Loucy (cell line): ENCODE measurements around the gene XIST.
"Not testable (repeated sequence)": the region's sequence is repeated elsewhere in the genome, so short reads cannot be mapped to it uniquely, and the experiment has no call there.

Source experiments
- H2AFZ ChIP-seq: fragments of 200-600 bp; sonication (generic); 2 replicates; pipeline ENCODE4 v1.6.0; 2016; ENCODE audit warnings: antibody characterized with exemption, mild to moderate bottlenecking, low read length, moderate library complexity
- H3F3A ChIP-seq: fragments of 200-600 bp; 2 replicates; pipeline ENCODE4 v1.6.0; 2016; ENCODE audit warnings: antibody characterized with exemption, low read depth, mild to moderate bottlenecking
- H3K27me3 ChIP-seq: fragments of 200-600 bp; sonication (generic); 2 replicates; pipeline ENCODE4 v1.6.1; 2014; ENCODE audit warnings: low read length, mild to moderate bottlenecking; ENCODE audit not compliant: insufficient read depth, poor library complexity, severe bottlenecking
- H3K36me3 ChIP-seq: fragments of 200-600 bp; sonication (generic); 2 replicates; pipeline ENCODE4 v1.6.1; 2016; ENCODE audit warnings: low read length; ENCODE audit not compliant: insufficient read depth
- H3K4me1 ChIP-seq: fragments of 200-600 bp; sonication (generic); 2 replicates; pipeline ENCODE4 v1.5.1; 2014; ENCODE audit warnings: low read length, mild to moderate bottlenecking; ENCODE audit not compliant: insufficient read depth, poor library complexity, severe bottlenecking
- H3K4me2 ChIP-seq: fragments of 200-600 bp; sonication (generic); 2 replicates; pipeline ENCODE4 v1.6.0; 2014; ENCODE audit warnings: antibody characterized with exemption, low read length, low read depth, mild to moderate bottlenecking; ENCODE audit not compliant: poor library complexity, severe bottlenecking
- H3K4me3 ChIP-seq: fragments of 200-600 bp; sonication (generic); 2 replicates; pipeline ENCODE4 v1.5.1; 2014; ENCODE audit warnings: low read length, mild to moderate bottlenecking, mixed read lengths; ENCODE audit not compliant: poor library complexity, severe bottlenecking
- H3K79me2 ChIP-seq: fragments of 200-600 bp; sonication (generic); 2 replicates; pipeline ENCODE4 v1.6.1; 2014; ENCODE audit warnings: low read length; ENCODE audit not compliant: insufficient read depth
- H3K9ac ChIP-seq: fragments of 200-600 bp; sonication (generic); 2 replicates; pipeline ENCODE4 v1.6.0; 2014; ENCODE audit warnings: mild to moderate bottlenecking, low read depth, low read length, moderate library complexity; ENCODE audit not compliant: poor library complexity, severe bottlenecking
- H3K9me2 ChIP-seq: fragments of 200-600 bp; sonication (generic); replicated peaks from 2 replicates; pipeline ENCODE4 v1.6.1; 2016; ENCODE audit warnings: low read depth, low read length, mixed read lengths
- H3K9me3 ChIP-seq: fragments of 200-600 bp; sonication (generic); 2 replicates; pipeline ENCODE4 v1.6.1; 2014; ENCODE audit warnings: mild to moderate bottlenecking, antibody characterized with exemption, low read length, low read depth; ENCODE audit not compliant: insufficient read depth
- H4K20me1 ChIP-seq: fragments of 200-600 bp; sonication (generic); 2 replicates; pipeline ENCODE4 v1.6.0; 2014; ENCODE audit warnings: antibody characterized with exemption, low read length, mild to moderate bottlenecking; ENCODE audit not compliant: insufficient read depth, poor library complexity, severe bottlenecking
- CTCF ChIP-seq: fragments of 200-600 bp; sonication (generic); conservative IDR thresholded peaks from 2 replicates; pipeline ENCODE4 v1.5.1; 2014; ENCODE audit warnings: mild to moderate bottlenecking, antibody characterized with exemption, low read length
- EZH2phosphoT487 ChIP-seq: fragments of 200-600 bp; IDR thresholded peaks from 2 replicates; pipeline ENCODE4 v1.6.1; 2018; ENCODE audit warnings: antibody characterized with exemption, mild to moderate bottlenecking, moderate library complexity, borderline replicate concordance

Gene XIST

GRCh38 chrX:73821921-73822559 lies 30.5 kb downstream of the XIST start:
- no peaks in the 10 kb centered on the region for H3K36me3 ChIP-seq
- no peaks in the 10 kb centered on the region for H3K79me2 ChIP-seq
- no peaks in the 10 kb centered on the region for H3K9me3 ChIP-seq
- no peak overlapping the region for H3K4me3 ChIP-seq
- no peak overlapping the region for H3K9ac ChIP-seq
- no peaks in the 10 kb centered on the region for H3K9me2 ChIP-seq
- H2AFZ ChIP-seq = no peak overlapping the region
- TF ChIP-seq EZH2phosphoT487 = no peak
- no peak for TF ChIP-seq CTCF
- no peaks in the 10 kb centered on the region for H3F3A ChIP-seq
- no peaks in the 10 kb centered on the region for H3K4me1 ChIP-seq
- no peaks in the 10 kb centered on the region for H4K20me1 ChIP-seq
- no peaks in the 10 kb centered on the region for H3K27me3 ChIP-seq
- no peak overlapping the region for H3K4me2 ChIP-seq

- H3K27me3 ChIP-seq, H3K79me2 ChIP-seq, H3K9me3 ChIP-seq, H3K36me3 ChIP-seq, H3K9me2 ChIP-seq, H2AFZ ChIP-seq, H3K4me3 ChIP-seq, H3K4me1 ChIP-seq, H3K4me2 ChIP-seq, H3F3A ChIP-seq, H3K9ac ChIP-seq, H4K20me1 ChIP-seq: not testable (repeated sequence)
These were observed 32.5 kb downstream of the XIST start for GRCh38 chrX:73819864-73820558.

- Histone ChIP-seq H3K4me1 (no peaks in the 10 kb centered on the region), H4K20me1 (no peaks in the 10 kb centered on the region), H3K4me3 (no peak overlapping the region), H3K9me3 (no peaks in the 10 kb centered on the region), H3K27me3 (no peaks in the 10 kb centered on the region), H3K9ac (no peak overlapping the region), H2AFZ (no peak overlapping the region), H3K4me2 (no peak overlapping the region), H3K79me2 (no peaks in the 10 kb centered on the region), H3F3A (no peaks in the 10 kb centered on the region), H3K9me2 (no peaks in the 10 kb centered on the region), H3K36me3 (no peaks in the 10 kb centered on the region)
- no peak for TF ChIP-seq EZH2phosphoT487
- no peak for TF ChIP-seq CTCF
These were observed 34.1 kb downstream of the XIST start for GRCh38 chrX:73818200-73819116.
